Measurements from ENCODE around the gene SELENBP1.

SELENBP1 gene

GRCh38 chr1:151377150-151377884, 4.8 kb upstream of the SELENBP1 start:
- Histone ChIP-seq H3K27me3 (ENCODE audit: control insufficient read depth in 1 of 2, insufficient read depth in 2 of 2, low read length in 2 of 2) (no peaks in the 10 kb centered on the region), H3K27ac (ENCODE audit: low read length) (no peak overlapping the region), H3K4me3 (ENCODE audit: low read length in 2 of 2) (no peak overlapping the region)

DNA sequence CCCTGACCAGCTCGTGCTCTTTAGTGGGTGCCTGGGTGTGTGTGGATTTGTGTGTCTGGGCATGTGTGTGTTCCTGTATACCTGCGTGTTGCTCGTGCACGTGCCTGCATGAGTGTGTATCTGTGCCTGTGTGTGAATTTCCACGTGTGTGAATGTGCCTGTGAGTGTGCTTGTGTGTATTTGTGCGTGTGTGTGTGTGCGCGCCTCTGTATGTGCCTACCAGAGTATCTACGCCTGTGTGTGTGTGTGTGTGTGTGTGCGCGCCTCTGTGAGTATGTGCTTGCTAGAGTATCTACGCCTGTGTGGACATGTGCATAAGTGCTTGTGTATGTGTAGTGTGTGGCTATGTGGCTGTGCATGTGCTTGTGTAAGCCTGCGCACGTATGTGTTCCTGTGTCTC, 691 bp upstream of the SELENBP1 start:
- Histone ChIP-seq H3K27me3 (ENCODE audit: control insufficient read depth in 1 of 2, insufficient read depth in 2 of 2, low read length in 2 of 2) (no peaks in the 10 kb centered on the region), H3K36me3 (ENCODE audit: control insufficient read depth in 2 of 2, insufficient read depth in 2 of 2, low read length in 2 of 2) (peaks cover 6 to 8% of the 10 kb centered on the region in 2 donors), H3K27ac (ENCODE audit: low read length) (no peak overlapping the region), H3K9me3 (ENCODE audit: control insufficient read depth in 2 of 2, low read length in 2 of 2) (no peaks in the 10 kb centered on the region), H3K4me1 (ENCODE audit: control insufficient read depth, insufficient read depth, low read length) (peaks cover 34% of the 10 kb centered on the region), H3K4me3 (ENCODE audit: low read length in 2 of 2) (no peak overlapping the region), H3K9ac (ENCODE audit: low read length in 2 of 2) (no peak overlapping the region)

More at GRCh38 chr1:151377150-151377884, 4.8 kb upstream of the SELENBP1 start:
- no peaks in the 10 kb centered on the region for H3K9me3 ChIP-seq (ENCODE audit: control insufficient read depth in 2 of 2, low read length in 2 of 2)
- peaks cover 6% of the 10 kb centered on the region for H3K4me1 ChIP-seq (ENCODE audit: control insufficient read depth, insufficient read depth, low read length)
- H3K36me3 ChIP-seq (ENCODE audit: control insufficient read depth in 2 of 2, insufficient read depth in 2 of 2, low read length in 2 of 2): no peaks in the 10 kb centered on the region
- no peak overlapping the region for H3K9ac ChIP-seq (ENCODE audit: low read length in 2 of 2)

DNA sequence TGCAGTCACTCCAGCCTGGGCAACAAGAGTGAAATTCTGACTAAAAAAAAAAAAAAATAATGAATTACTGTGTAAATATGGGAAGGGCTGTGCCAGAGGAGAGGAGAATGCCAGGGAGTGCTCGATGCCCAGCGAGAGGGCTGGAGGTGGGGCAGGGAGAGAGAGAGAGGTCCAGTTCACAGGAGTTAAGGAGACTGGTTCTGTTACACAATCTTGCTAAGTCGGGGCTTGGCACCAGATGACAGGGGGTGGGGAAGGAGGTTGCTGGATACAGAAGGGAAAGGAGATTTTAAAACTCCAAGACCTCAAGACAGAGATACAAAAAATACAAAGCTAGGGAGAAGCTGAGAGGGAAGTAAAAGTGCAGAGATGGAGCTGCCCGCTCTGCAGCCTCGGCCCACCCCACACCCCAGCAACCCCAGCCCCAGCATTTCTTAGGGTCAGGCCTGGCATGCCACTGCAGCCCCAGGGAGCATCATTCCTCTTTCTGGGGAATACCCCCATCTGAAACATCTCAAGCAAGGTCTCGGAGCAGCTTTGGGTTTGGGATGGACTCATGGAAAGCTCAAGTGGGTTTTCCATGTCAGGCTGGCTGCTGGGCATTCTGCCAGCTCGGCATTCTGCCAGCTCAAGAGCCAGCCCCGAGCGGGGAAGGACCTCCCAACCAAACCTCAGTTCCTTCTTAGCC, 991 bp downstream of the SELENBP1 start:
- Histone ChIP-seq H3K27me3 (ENCODE audit: control insufficient read depth in 1 of 2, insufficient read depth in 2 of 2, low read length in 2 of 2) (no peaks in the 10 kb centered on the region), H3K9me3 (ENCODE audit: control insufficient read depth in 2 of 2, low read length in 2 of 2) (no peaks in the 10 kb centered on the region), H3K4me1 (ENCODE audit: control insufficient read depth, insufficient read depth, low read length) (peaks cover 34% of the 10 kb centered on the region), H3K27ac (ENCODE audit: low read length) (peak overlapping the region; percentile 89), H3K36me3 (ENCODE audit: control insufficient read depth in 2 of 2, insufficient read depth in 2 of 2, low read length in 2 of 2) (peaks cover 12 to 18% of the 10 kb centered on the region in 2 donors), H3K9ac (ENCODE audit: low read length in 2 of 2) (peak overlapping the region; percentile 40 to 73), H3K4me3 (ENCODE audit: low read length in 2 of 2) (peak overlapping the region; percentile 54 to 80)

DNA sequence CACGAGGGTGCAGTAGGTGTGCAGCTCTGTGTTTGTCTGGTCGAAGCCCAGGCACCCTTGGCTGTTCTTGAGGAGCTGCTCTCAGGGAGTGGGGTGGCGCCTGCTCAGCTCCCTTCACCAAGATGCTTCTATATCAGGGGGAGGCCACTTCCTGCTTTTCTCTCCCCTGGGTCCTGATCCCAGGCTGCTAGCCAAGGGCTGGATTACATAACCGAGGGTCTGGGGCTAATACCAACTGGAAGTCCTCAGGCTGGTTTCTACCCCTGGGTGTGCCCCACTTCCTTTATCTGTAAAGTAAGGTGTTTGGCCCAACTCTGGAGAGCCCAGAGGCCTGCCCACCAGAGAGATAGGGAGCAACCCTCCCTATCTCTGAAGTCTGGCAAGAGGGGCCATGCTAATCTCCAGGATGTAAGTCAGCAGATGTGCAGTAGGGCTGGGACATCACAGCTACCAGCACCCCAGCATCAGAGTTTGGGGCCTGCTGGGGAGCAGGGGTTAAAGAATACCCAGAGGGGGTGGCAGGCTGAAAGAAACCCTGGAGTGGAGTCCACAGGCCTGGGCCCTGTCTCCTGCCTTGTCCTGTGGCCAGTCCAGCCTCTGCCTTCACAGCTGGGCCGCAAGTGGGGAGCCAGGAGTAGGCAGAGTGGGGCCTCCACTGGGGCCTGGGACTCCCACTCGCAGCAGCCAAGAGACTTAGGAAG, 2.1 kb downstream of the SELENBP1 start:
- H3K4me3 ChIP-seq (ENCODE audit: low read length in 2 of 2): peak overlapping the region in 1 of 2 donors; percentile 55
- H3K36me3 ChIP-seq (ENCODE audit: control insufficient read depth in 2 of 2, insufficient read depth in 2 of 2, low read length in 2 of 2): peaks cover 21 to 30% of the 10 kb centered on the region in 2 donors
- H3K27me3 ChIP-seq (ENCODE audit: control insufficient read depth in 1 of 2, insufficient read depth in 2 of 2, low read length in 2 of 2): no peaks in the 10 kb centered on the region
- H3K9me3 ChIP-seq (ENCODE audit: control insufficient read depth in 2 of 2, low read length in 2 of 2): no peaks in the 10 kb centered on the region
- H3K27ac ChIP-seq (ENCODE audit: low read length): peak overlapping the region; percentile 89
- no peak overlapping the region for H3K9ac ChIP-seq (ENCODE audit: low read length in 2 of 2)
- H3K4me1 ChIP-seq (ENCODE audit: control insufficient read depth, insufficient read depth, low read length): peaks cover 34% of the 10 kb centered on the region

GRCh38 chr1:151369621-151370048, 2.9 kb downstream of the SELENBP1 start:
- Histone ChIP-seq H3K27ac (ENCODE audit: low read length) (peak overlapping the region; percentile 89), H3K36me3 (ENCODE audit: control insufficient read depth in 2 of 2, insufficient read depth in 2 of 2, low read length in 2 of 2) (peaks cover 28 to 36% of the 10 kb centered on the region in 2 donors), H3K9me3 (ENCODE audit: control insufficient read depth in 2 of 2, low read length in 2 of 2) (no peaks in the 10 kb centered on the region), H3K4me3 (ENCODE audit: low read length in 2 of 2) (peak overlapping the region in 1 of 2 donors; percentile 29), H3K27me3 (ENCODE audit: control insufficient read depth in 1 of 2, insufficient read depth in 2 of 2, low read length in 2 of 2) (no peaks in the 10 kb centered on the region), H3K9ac (ENCODE audit: low read length in 2 of 2) (no peak overlapping the region), H3K4me1 (ENCODE audit: control insufficient read depth, insufficient read depth, low read length) (peaks cover 34% of the 10 kb centered on the region)

- Histone ChIP-seq H3K9me3 (ENCODE audit: control insufficient read depth in 2 of 2, low read length in 2 of 2) (no peaks in the 10 kb centered on the region), H3K36me3 (ENCODE audit: control insufficient read depth in 2 of 2, insufficient read depth in 2 of 2, low read length in 2 of 2) (peaks cover 32 to 36% of the 10 kb centered on the region in 2 donors), H3K9ac (ENCODE audit: low read length in 2 of 2) (no peak overlapping the region), H3K4me3 (ENCODE audit: low read length in 2 of 2) (no peak overlapping the region), H3K27ac (ENCODE audit: low read length) (no peak overlapping the region), H3K4me1 (ENCODE audit: control insufficient read depth, insufficient read depth, low read length) (peaks cover 34% of the 10 kb centered on the region), H3K27me3 (ENCODE audit: control insufficient read depth in 1 of 2, insufficient read depth in 2 of 2, low read length in 2 of 2) (no peaks in the 10 kb centered on the region)
Measured at GRCh38 chr1:151369302-151369610, 3.2 kb downstream of the SELENBP1 start.

DNA sequence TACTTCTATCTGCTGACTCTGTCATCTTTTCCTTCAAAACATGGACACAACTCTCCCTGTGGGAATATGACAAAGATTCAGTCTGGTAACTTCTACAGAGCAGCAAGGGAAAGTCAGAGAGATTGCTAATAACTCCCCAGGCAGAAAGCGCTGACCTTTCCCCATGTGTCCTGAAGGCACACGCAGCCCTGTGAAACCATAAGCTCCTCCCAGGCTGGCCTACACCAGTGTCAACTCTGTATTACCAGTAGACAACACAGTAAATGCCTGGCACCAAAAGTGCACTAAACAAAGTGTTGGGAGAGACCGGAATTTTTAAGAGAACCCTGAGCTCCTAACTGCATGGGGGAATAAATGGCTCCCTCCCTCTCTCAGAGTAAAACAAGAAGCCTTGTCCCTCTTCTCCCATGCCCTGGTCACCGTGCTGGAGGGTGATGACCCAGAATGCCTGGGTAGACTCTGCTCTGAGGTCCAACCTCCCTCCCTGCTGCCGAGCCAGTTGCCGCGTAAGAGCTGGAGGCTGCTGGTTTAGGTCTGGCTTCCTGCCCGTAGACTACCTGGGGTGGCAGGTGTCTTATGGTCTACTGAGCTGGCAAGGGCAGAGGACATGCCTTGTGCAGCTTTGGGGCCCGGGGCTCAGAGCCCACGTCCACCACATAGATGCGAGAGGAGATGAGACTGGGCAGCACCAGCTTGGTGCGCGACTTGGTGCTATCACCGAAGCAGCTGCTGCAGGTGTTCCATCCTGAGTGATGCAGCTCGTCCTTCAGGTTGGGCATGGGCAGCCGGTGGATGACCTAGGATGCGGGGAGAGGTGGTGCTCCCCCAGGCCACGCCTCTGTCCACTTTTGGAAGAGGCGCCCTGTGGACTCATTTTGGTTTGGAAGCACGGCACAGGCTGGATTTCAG, 3.9 kb downstream of the SELENBP1 start:
- no peak overlapping the region for H3K4me3 ChIP-seq (ENCODE audit: low read length in 2 of 2)
- H3K4me1 ChIP-seq (ENCODE audit: control insufficient read depth, insufficient read depth, low read length): peaks cover 34% of the 10 kb centered on the region
- no peak overlapping the region for H3K27ac ChIP-seq (ENCODE audit: low read length)
- H3K9ac ChIP-seq (ENCODE audit: low read length in 2 of 2): no peak overlapping the region
- H3K27me3 ChIP-seq (ENCODE audit: control insufficient read depth in 1 of 2, insufficient read depth in 2 of 2, low read length in 2 of 2): no peaks in the 10 kb centered on the region
- H3K9me3 ChIP-seq (ENCODE audit: control insufficient read depth in 2 of 2, low read length in 2 of 2): no peaks in the 10 kb centered on the region
- peaks cover 35 to 36% of the 10 kb centered on the region in 2 donors for H3K36me3 ChIP-seq (ENCODE audit: control insufficient read depth in 2 of 2, insufficient read depth in 2 of 2, low read length in 2 of 2)

- Histone ChIP-seq H3K27ac (ENCODE audit: low read length) (no peak overlapping the region), H3K4me1 (ENCODE audit: control insufficient read depth, insufficient read depth, low read length) (peaks cover 31% of the 10 kb centered on the region), H3K9me3 (ENCODE audit: control insufficient read depth in 2 of 2, low read length in 2 of 2) (no peaks in the 10 kb centered on the region), H3K4me3 (ENCODE audit: low read length in 2 of 2) (no peak overlapping the region), H3K27me3 (ENCODE audit: control insufficient read depth in 1 of 2, insufficient read depth in 2 of 2, low read length in 2 of 2) (no peaks in the 10 kb centered on the region), H3K9ac (ENCODE audit: low read length in 2 of 2) (no peak overlapping the region), H3K36me3 (ENCODE audit: control insufficient read depth in 2 of 2, insufficient read depth in 2 of 2, low read length in 2 of 2) (peaks cover 35 to 36% of the 10 kb centered on the region in 2 donors)
Measured at GRCh38 chr1:151367658-151368392, 4.7 kb downstream of the SELENBP1 start.

- Histone ChIP-seq H3K36me3 (ENCODE audit: control insufficient read depth in 2 of 2, insufficient read depth in 2 of 2, low read length in 2 of 2) (peaks cover 35 to 41% of the 10 kb centered on the region in 2 donors), H3K9ac (ENCODE audit: low read length in 2 of 2) (no peak overlapping the region), H3K27ac (ENCODE audit: low read length) (no peak overlapping the region), H3K9me3 (ENCODE audit: control insufficient read depth in 2 of 2, low read length in 2 of 2) (peaks cover 0 to 5% of the 10 kb centered on the region in 2 donors), H3K4me1 (ENCODE audit: control insufficient read depth, insufficient read depth, low read length) (peaks cover 6% of the 10 kb centered on the region), H3K27me3 (ENCODE audit: control insufficient read depth in 1 of 2, insufficient read depth in 2 of 2, low read length in 2 of 2) (no peaks in the 10 kb centered on the region), H3K4me3 (ENCODE audit: low read length in 2 of 2) (no peak overlapping the region)
Measured at GRCh38 chr1:151364996-151365395, 7.5 kb downstream of the SELENBP1 start.
